OCI-LY1 (cell line): ENCODE results near the gene C12orf56.
A peak's percentile ranks its signal among the peaks of the same experiment; 100 is the strongest.

Experiments used
- H2AFZ ChIP-seq: fragments of 200-600 bp; sonication (generic), shearing (Covaris generic); 2 replicates; pipeline ENCODE4 v1.6.0; 2014; ENCODE audit warnings: antibody characterized with exemption, mild to moderate bottlenecking, low read length
- H3F3A ChIP-seq: fragments of 200-600 bp; sonication (generic), shearing (Covaris generic); 2 replicates; pipeline ENCODE4 v1.6.0; 2014; ENCODE audit warnings: mild to moderate bottlenecking, antibody characterized with exemption, low read length, moderate library complexity; ENCODE audit not compliant: insufficient read depth
- H3K27ac ChIP-seq: fragments of 200-600 bp; sonication (generic); 2 replicates; pipeline ENCODE4 v1.5.1; 2014; ENCODE audit warnings: low read length, mixed run types, mild to moderate bottlenecking, low read depth; ENCODE audit not compliant: poor library complexity, severe bottlenecking
- H3K27me3 ChIP-seq: fragments of 200-600 bp; sonication (generic); 2 replicates; pipeline ENCODE4 v1.6.0; 2014; ENCODE audit warnings: antibody characterized with exemption, mild to moderate bottlenecking, low read length, moderate library complexity; ENCODE audit not compliant: insufficient read depth
- H3K36me3 ChIP-seq: fragments of 200-600 bp; sonication (generic); 2 replicates; pipeline ENCODE4 v1.6.1; 2014; ENCODE audit warnings: mild to moderate bottlenecking, antibody characterized with exemption, low read length, moderate library complexity, mixed read lengths; ENCODE audit not compliant: insufficient read depth
- H3K4me1 ChIP-seq: fragments of 200-600 bp; sonication (generic); 2 replicates; pipeline ENCODE4 v1.5.1; 2014; ENCODE audit warnings: mild to moderate bottlenecking, low read length, moderate library complexity; ENCODE audit not compliant: insufficient read depth, severe bottlenecking
- H3K4me2 ChIP-seq: fragments of 200-600 bp; sonication (generic), shearing (Covaris generic); 2 replicates; pipeline ENCODE4 v1.6.1; 2014; ENCODE audit warnings: low read length
- H3K4me3 ChIP-seq: fragments of 200-600 bp; sonication (generic); 2 replicates; pipeline ENCODE4 v1.5.1; 2014; ENCODE audit warnings: low read length, low read depth, mild to moderate bottlenecking, mixed read lengths; ENCODE audit not compliant: poor library complexity, severe bottlenecking
- H3K79me2 ChIP-seq: fragments of 200-600 bp; shearing (Covaris generic); 2 replicates; pipeline ENCODE4 v1.6.1; 2016; ENCODE audit warnings: mixed run types, low read length, mixed read lengths; ENCODE audit not compliant: insufficient read depth
- H3K9ac ChIP-seq: fragments of 200-600 bp; sonication (generic), shearing (Covaris generic); 2 replicates; pipeline ENCODE4 v1.6.1; 2014; ENCODE audit warnings: mild to moderate bottlenecking, low read length, mixed read lengths
- H3K9me2 ChIP-seq: fragments of 200-600 bp; sonication (generic), shearing (Covaris generic); 2 replicates; pipeline ENCODE4 v1.6.1; 2014; ENCODE audit warnings: low read depth, mild to moderate bottlenecking, low read length, mixed read lengths
- H3K9me3 ChIP-seq: fragments of 200-600 bp; shearing (Covaris generic); 2 replicates; pipeline ENCODE4 v1.6.1; 2014; ENCODE audit warnings: low read length, mixed read lengths
- H4K20me1 ChIP-seq: fragments of 200-600 bp; sonication (generic), shearing (Covaris generic); 2 replicates; pipeline ENCODE4 v1.6.0; 2016; ENCODE audit warnings: mild to moderate bottlenecking, low read length; ENCODE audit not compliant: insufficient read depth
- EZH2 ChIP-seq: fragments of 200-600 bp; sonication (generic), shearing (Covaris generic); IDR thresholded peaks from 2 replicates; pipeline ENCODE4 v1.8.0; 2017; ENCODE audit warnings: borderline replicate concordance, mixed run types, mild to moderate bottlenecking, antibody characterized with exemption, low read length, moderate library complexity, mixed read lengths
- TF ChIP-seq, protein P1 (sequence below): fragments of 200-600 bp; sonication (generic), shearing (Covaris generic); IDR thresholded peaks from 2 replicates; pipeline ENCODE4 v1.5.1; 2017; ENCODE audit warnings: mild to moderate bottlenecking, antibody characterized with exemption, low read length, moderate library complexity, mixed read lengths

The C12orf56 gene

DNA sequence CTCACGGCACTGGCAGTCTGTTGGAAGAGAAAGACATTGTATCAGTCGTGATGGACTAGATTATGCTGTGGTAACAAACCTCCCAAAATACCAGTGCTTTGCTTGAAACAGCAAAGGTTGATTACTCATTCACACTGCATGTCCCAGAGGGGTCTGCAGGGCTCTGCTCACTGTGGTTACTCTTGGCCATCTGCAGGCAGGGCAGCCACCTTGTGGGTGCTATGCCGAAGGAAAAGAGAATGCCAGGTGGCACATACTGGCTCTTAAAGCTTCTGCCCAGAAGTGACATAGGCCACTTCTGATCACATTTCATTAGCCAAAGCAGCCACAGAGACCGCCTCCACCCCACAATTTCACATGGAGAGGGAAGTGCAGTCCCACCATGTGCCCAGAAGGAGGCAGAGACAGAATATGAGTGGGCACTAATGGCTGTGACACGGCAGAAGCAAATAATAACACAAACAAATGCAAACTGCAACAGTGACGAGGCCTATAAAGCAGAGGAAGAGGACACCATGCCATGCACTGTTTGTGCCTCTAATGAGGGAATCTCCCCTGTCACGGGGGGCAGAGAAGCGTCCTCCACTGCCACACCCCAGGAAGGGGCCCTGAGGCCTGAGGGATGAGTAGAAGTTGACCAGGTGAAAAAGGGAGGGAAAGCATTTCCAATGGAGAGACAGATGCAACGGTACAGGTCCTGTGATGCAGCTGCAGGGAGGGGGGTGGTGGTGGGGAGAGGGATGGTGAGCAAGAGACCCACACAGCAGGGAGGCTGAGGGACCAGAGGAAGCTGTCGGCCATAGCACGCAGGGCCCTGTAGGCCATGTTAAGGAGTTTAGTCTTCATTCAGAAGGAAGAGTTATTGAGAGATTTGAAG, 116.8 kb downstream of the C12orf56 start:
- Histone ChIP-seq H3K79me2 (no peaks in the 10 kb centered on the region), H3K9me3 (no peaks in the 10 kb centered on the region), H3F3A (no peaks in the 10 kb centered on the region), H4K20me1 (no peaks in the 10 kb centered on the region), H3K4me2 (no peak overlapping the region), H3K4me3 (no peak overlapping the region), H3K9ac (no peak overlapping the region), H3K36me3 (no peaks in the 10 kb centered on the region), H3K27ac (no peak overlapping the region), H2AFZ (no peak overlapping the region), H3K4me1 (no peaks in the 10 kb centered on the region), H3K9me2 (no peaks in the 10 kb centered on the region), H3K27me3 (no peaks in the 10 kb centered on the region)
- TF ChIP-seq, protein P1, sequence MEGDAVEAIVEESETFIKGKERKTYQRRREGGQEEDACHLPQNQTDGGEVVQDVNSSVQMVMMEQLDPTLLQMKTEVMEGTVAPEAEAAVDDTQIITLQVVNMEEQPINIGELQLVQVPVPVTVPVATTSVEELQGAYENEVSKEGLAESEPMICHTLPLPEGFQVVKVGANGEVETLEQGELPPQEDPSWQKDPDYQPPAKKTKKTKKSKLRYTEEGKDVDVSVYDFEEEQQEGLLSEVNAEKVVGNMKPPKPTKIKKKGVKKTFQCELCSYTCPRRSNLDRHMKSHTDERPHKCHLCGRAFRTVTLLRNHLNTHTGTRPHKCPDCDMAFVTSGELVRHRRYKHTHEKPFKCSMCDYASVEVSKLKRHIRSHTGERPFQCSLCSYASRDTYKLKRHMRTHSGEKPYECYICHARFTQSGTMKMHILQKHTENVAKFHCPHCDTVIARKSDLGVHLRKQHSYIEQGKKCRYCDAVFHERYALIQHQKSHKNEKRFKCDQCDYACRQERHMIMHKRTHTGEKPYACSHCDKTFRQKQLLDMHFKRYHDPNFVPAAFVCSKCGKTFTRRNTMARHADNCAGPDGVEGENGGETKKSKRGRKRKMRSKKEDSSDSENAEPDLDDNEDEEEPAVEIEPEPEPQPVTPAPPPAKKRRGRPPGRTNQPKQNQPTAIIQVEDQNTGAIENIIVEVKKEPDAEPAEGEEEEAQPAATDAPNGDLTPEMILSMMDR: peak; percentile 44; the same call in 1 of the 2 replicates
- no peak for TF ChIP-seq EZH2

DNA sequence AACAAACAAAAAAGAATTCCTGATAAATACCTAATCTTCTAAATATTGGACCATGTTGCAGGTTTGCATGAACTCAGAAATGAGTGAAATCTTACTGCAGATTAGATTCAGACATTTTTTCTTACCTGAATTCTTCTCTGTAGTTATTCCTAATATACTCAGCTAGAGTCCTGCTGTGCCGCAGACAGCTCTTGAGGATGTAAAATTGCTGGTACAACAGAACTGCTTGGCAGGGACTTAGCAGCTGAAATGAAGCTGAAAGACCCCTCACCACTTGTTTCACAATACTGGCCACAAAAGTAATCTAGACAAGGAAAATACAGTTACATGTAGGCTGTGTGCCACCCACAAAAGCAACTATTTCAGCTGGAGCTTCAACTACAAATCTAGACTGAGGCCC, 120.1 kb downstream of the C12orf56 start:
- Histone ChIP-seq H3K9me2 (no peaks in the 10 kb centered on the region), H3K4me1 (no peaks in the 10 kb centered on the region), H3K9ac (no peak overlapping the region), H3F3A (no peaks in the 10 kb centered on the region), H3K27ac (no peak overlapping the region), H4K20me1 (no peaks in the 10 kb centered on the region), H3K4me3 (no peak overlapping the region), H3K9me3 (no peaks in the 10 kb centered on the region), H3K79me2 (no peaks in the 10 kb centered on the region), H2AFZ (no peak overlapping the region), H3K27me3 (no peaks in the 10 kb centered on the region), H3K4me2 (no peak overlapping the region), H3K36me3 (no peaks in the 10 kb centered on the region)
- TF ChIP-seq, protein P1: no peak
- TF ChIP-seq EZH2: no peak

DNA sequence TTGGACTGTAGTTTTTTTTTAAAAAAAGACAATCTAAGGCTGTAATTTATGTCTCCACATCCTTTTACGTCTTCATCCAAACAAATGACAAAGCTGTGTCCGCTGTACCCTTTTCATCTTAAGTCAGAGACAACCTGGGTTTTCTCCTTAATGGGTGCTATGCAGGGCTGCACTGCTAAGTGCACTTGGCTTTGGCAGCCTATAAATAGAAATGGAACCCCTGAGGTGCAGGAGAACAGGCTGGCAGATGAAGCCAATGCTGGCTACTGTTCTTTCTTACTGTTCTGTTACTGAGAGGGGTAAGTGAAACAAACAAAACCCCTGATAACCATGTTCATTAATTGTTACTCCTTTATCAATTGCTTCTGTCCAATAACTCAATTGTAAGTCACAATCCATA, 121.4 kb downstream of the C12orf56 start:
- TF ChIP-seq, protein P1: no peak
- no peak for TF ChIP-seq EZH2
- H3F3A ChIP-seq: no peaks in the 10 kb centered on the region
- H4K20me1 ChIP-seq: no peaks in the 10 kb centered on the region
- H2AFZ ChIP-seq: no peak overlapping the region
- no peak overlapping the region for H3K27ac ChIP-seq
- H3K27me3 ChIP-seq: no peaks in the 10 kb centered on the region
- no peak overlapping the region for H3K4me3 ChIP-seq
- no peak overlapping the region for H3K9ac ChIP-seq
- no peaks in the 10 kb centered on the region for H3K9me2 ChIP-seq
- H3K4me1 ChIP-seq: no peaks in the 10 kb centered on the region
- H3K4me2 ChIP-seq: no peak overlapping the region
- no peaks in the 10 kb centered on the region for H3K36me3 ChIP-seq
- H3K79me2 ChIP-seq: no peaks in the 10 kb centered on the region
- no peaks in the 10 kb centered on the region for H3K9me3 ChIP-seq
